Erythroblast (primary cell): ENCODE data around the gene STAT4.

ENCODE experiments used
- DNase-seq, 2 experiments: peaks; one replicate each; lab custom pipeline; 2025; lab: John Stamatoyannopoulos, UW
- GATA1 ChIP-seq: IDR thresholded peaks from 2 replicates; pipeline ENCODE4 v1.6.1; 2011; ENCODE audit warnings: low read depth, mild to moderate bottlenecking, control low read depth, low read length, moderate library complexity
- POLR2A ChIP-seq: IDR thresholded peaks from 2 replicates; pipeline ENCODE4 v1.6.1; 2011; ENCODE audit warnings: mild to moderate bottlenecking, low read length

STAT4 gene

GRCh38 chr2:191180276-191180675 is 29.5 kb upstream of the STAT4 start:
- DNase-seq = no peak
- TF ChIP-seq POLR2A = no peak
- no peak for TF ChIP-seq GATA1

GRCh38 chr2:191178806-191179514 is 28.2 kb upstream of the STAT4 start:
- no peak for DNase-seq
- TF ChIP-seq POLR2A = no peak
- TF ChIP-seq GATA1 = no peak

- no peak for DNase-seq
- TF ChIP-seq POLR2A = no peak
- no peak for TF ChIP-seq GATA1
Measured at GRCh38 chr2:191177751-191178736, 27.2 kb upstream of the STAT4 start.

GRCh38 chr2:191176801-191177438 is 26.1 kb upstream of the STAT4 start:
- TF ChIP-seq GATA1 (no peak), POLR2A (no peak)
- no peak for DNase-seq

GRCh38 chr2:191176305-191176704 is 25.5 kb upstream of the STAT4 start:
- no peak for DNase-seq
- no peak for TF ChIP-seq POLR2A
- TF ChIP-seq GATA1 = no peak

- TF ChIP-seq GATA1 = no peak
- no peak for DNase-seq
Measured at GRCh38 chr2:191174442-191174841, 23.6 kb upstream of the STAT4 start.

- TF ChIP-seq GATA1 = no peak
- no peak for TF ChIP-seq POLR2A
- no peak for DNase-seq
Measured at GRCh38 chr2:191173206-191173605, 22.4 kb upstream of the STAT4 start.

- TF ChIP-seq GATA1 (no peak), POLR2A (no peak)
- DNase-seq = no peak
Measured at GRCh38 chr2:191171708-191172355, 21.0 kb upstream of the STAT4 start.

GRCh38 chr2:191171286-191171685 is 20.5 kb upstream of the STAT4 start:
- TF ChIP-seq POLR2A (no peak), GATA1 (no peak)
- DNase-seq = no peak

GRCh38 chr2:191170773-191171172 is 20.0 kb upstream of the STAT4 start:
- no peak for TF ChIP-seq GATA1
- no peak for TF ChIP-seq POLR2A
- no peak for DNase-seq

- no peak for TF ChIP-seq GATA1
- TF ChIP-seq POLR2A = no peak
- no peak for DNase-seq
Measured at GRCh38 chr2:191170301-191170636, 19.5 kb upstream of the STAT4 start.

GRCh38 chr2:191169456-191170300 is 18.9 kb upstream of the STAT4 start:
- TF ChIP-seq GATA1 = no peak
- no peak for TF ChIP-seq POLR2A
- no peak for DNase-seq

GRCh38 chr2:191167766-191168165 is 17.0 kb upstream of the STAT4 start:
- TF ChIP-seq POLR2A (no peak), GATA1 (no peak)
- no peak for DNase-seq
